SK-N-MC (cell line): Measurements from ENCODE around the gene HOXC4.

Source experiments
- DNase-seq: peaks from one replicate; pipeline ENCODE4 v3.0.0-alpha.2; 2011; ENCODE audit warnings: low read depth, low spot score
- H3K27ac ChIP-seq: fragments of 200-600 bp; sonication (generic); 2 replicates; pipeline ENCODE4 v1.5.1; 2016; ENCODE audit warnings: mixed run types
- H3K36me3 ChIP-seq: fragments of 200-600 bp; sonication (generic); 2 replicates; pipeline ENCODE4 v1.6.1; 2017; ENCODE audit warnings: antibody characterized with exemption, low read length, mixed read lengths; ENCODE audit not compliant: insufficient read depth
- H3K4me3 ChIP-seq: fragments of 200-600 bp; sonication (generic); 2 replicates; pipeline ENCODE4 v1.5.1; 2016
- H3K9ac ChIP-seq: fragments of 200-600 bp; sonication (generic); 2 replicates; pipeline ENCODE4 v1.8.0; 2017; ENCODE audit warnings: mixed run types, mixed read lengths; ENCODE audit not compliant: insufficient read length
- H3K9me3 ChIP-seq: fragments of 200-600 bp; sonication (generic); 2 replicates; pipeline ENCODE4 v1.6.1; 2017; ENCODE audit warnings: low read depth, mild to moderate bottlenecking, antibody characterized with exemption, low read length, moderate library complexity, mixed read lengths
- EZH2 ChIP-seq: fragments of 200-600 bp; sonication (generic); IDR thresholded peaks from one replicate; pipeline ENCODE4 v1.6.1; 2017; ENCODE audit warnings: antibody characterized with exemption
- FOXP2 ChIP-seq: optimal IDR thresholded peaks from 2 replicates; pipeline ENCODE3; 2011; ENCODE audit warnings: mild to moderate bottlenecking, moderate library complexity; ENCODE audit not compliant: insufficient read depth; ENCODE audit errors: extremely low read length, control extremely low read depth
- POLR2AphosphoS5 ChIP-seq: IDR thresholded peaks from 2 replicates; pipeline ENCODE4 v1.6.1; 2012; ENCODE audit warnings: mild to moderate bottlenecking, low read depth, low read length, borderline replicate concordance

HOXC4 gene

DNA sequence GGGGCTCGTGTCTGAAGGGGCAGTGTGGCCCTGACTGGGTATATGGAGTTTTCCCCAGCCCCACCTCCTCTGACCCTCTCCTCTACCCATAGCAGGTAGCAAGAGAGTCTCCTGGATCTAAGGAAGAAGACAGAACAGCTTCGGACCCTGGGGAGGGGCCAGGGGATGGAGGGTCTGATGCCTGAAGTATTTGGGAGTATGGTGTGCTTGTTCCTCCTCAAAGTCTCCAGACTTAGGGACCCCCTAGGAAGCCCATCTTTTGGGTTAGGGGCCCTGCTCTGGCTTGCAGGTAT lies 45.4 kb upstream of the HOXC4 start:
- no peaks in the 10 kb centered on the region for H3K9me3 ChIP-seq
- no peak for TF ChIP-seq EZH2
- TF ChIP-seq FOXP2 = no peak
- TF ChIP-seq POLR2AphosphoS5 = no peak
- no peaks in the 10 kb centered on the region for H3K36me3 ChIP-seq
- H3K27ac ChIP-seq = no peak overlapping the region
- DNase-seq = no peak
- H3K9ac ChIP-seq = no peak overlapping the region
- H3K4me3 ChIP-seq = no peak overlapping the region; the same call in 1 of the 2 replicates

- DNase-seq = no peak
- Histone ChIP-seq H3K9ac (peak overlapping the region; percentile 82), H3K4me3 (peak overlapping the region; percentile 88), H3K9me3 (no peaks in the 10 kb centered on the region), H3K36me3 (no peaks in the 10 kb centered on the region), H3K27ac (no peak overlapping the region; the same call in 1 of the 2 replicates)
- TF ChIP-seq POLR2AphosphoS5 (no peak), EZH2 (no peak), FOXP2 (no peak)
Observed at GRCh38 chr12:54009171-54010052, 44.2 kb upstream of the HOXC4 start.

DNA sequence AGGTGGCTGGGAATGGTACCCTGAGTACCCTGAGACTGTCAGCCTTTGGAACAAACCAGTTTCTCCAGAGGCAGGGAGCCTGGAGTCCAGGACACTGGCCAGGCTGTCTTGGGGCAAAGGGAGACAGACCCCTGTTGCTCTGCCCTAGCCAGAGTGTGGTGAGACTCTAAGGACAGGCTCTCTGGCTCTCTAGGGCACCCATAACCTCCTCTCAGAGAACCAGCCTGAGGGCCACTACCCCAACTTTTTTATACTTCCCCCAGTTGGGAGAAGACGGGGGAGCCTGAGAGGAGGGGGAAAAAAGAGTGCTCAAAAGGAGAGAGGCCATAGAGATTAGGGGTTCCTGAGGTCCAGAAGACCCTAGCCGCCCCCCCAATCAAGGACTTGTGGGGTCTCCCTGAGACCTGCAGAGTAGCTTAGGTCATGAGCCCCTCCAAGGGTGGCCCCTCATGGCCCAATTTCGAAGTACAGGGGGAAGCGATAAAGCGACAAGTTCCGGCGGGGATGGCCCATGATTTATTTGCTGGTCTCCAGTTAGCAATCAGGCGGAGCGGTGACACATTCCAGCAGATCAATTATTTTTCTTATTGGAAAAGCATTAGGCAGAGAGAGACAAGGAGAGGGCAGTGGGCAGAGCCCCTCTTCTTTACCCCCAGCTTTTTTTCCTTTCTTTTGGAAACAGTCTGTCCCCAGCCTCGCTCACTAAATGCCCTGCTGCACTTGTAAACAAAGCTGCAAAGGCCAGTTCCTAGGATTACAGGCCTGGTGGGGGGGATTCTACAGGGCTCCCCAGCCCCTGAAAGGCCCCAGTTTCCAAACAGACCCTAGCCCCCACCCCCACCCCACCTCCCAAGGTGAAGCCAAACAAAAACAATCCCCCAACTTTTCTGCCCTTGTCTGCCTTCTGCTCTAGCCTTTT lies 43.3 kb upstream of the HOXC4 start:
- Histone ChIP-seq H3K9ac (peak overlapping the region; percentile 82), H3K4me3 (peak overlapping the region; percentile 88)
- no peak for TF ChIP-seq FOXP2

DNA sequence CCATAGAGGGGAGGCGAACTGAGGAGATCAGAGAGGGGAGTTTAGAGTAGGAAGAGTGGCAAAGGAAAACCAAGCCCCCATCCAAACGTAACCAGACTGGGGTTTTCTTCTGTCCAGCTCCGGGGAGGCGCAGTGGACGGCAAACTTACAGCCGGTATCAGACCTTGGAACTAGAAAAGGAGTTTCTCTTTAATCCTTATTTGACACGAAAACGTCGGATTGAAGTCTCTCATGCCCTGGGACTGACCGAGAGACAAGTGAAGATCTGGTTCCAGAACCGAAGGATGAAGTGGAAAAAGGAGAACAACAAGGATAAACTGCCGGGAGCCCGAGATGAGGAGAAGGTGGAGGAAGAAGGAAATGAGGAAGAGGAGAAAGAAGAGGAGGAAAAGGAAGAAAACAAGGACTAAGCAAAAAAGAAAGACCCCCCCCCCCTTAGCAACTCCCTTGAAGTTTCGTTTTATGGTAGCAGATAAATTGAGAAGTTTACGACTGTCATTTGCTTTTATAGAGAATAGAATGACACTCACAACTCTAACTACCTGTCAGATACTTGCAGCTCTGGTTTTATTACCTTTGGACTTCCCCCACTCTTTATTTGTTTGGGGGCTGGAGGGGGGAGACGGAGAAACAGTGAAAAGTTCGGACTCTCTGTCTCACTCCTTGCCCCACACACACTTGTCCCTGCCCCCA lies 42.5 kb upstream of the HOXC4 start:
- peak overlapping the region; percentile 88; the same call in 1 of the 2 replicates for H3K4me3 ChIP-seq

More for the DNA sequence above, 43.3 kb upstream of the HOXC4 start:
- no peaks in the 10 kb centered on the region for H3K9me3 ChIP-seq
- DNase-seq = no peak
- H3K27ac ChIP-seq = peak overlapping the region; percentile 46; the same call in 1 of the 2 replicates
- H3K36me3 ChIP-seq = no peaks in the 10 kb centered on the region

DNA sequence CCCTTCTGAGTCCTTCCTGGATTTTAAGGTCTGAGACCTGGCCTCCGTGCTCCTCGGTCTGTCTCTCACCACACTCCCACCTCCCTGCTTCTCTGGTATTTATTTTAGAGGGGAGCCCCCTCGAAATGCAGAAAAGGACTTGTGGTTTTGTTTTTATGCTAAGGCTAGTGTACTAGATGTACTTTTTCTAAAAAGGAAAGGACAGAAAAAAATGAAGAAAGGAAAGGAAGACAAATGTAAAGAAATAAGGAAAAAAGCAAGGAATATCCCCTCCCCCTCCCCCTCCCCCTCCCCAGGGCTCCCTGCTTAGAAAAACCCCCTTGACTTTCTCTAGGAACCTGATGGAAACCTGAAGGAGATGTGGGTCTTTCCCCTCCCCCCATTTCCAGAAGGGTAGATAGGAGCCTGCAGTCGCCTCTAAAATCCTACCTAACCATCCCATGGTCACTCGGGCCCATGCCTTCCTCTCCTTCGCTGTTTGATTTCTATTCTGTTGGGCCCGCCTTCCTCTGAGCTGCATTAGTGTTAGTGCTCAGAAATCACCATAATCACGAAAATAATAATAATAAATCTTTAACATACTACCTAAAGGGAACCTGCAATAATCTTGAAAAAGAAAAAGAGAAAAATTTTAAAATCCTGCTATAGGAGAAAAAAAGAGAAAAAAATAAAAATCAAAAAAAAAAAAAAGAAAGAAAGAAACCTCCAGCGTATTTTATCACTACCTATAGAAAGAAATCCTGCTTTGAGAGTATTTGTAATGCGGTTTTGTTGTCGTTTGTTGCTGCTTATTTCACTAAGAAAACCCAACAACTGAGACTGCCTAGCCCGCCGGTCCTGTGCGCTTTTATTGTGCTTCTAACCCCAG lies 41.7 kb upstream of the HOXC4 start:
- no peak overlapping the region for H3K4me3 ChIP-seq
- TF ChIP-seq POLR2AphosphoS5 = no peak
- TF ChIP-seq EZH2 = no peak
- no peak for TF ChIP-seq FOXP2
- no peak for DNase-seq
- no peaks in the 10 kb centered on the region for H3K9me3 ChIP-seq
- H3K36me3 ChIP-seq = no peaks in the 10 kb centered on the region
- H3K27ac ChIP-seq = peak overlapping the region; percentile 76
- no peak overlapping the region for H3K9ac ChIP-seq

More for the DNA sequence above, 42.5 kb upstream of the HOXC4 start:
- TF ChIP-seq POLR2AphosphoS5 (no peak), EZH2 (no peak), FOXP2 (no peak)
- no peak for DNase-seq
- H3K27ac ChIP-seq = peak overlapping the region; percentile 46; the same call in 1 of the 2 replicates
- no peaks in the 10 kb centered on the region for H3K9me3 ChIP-seq
- H3K36me3 ChIP-seq = no peaks in the 10 kb centered on the region
- H3K9ac ChIP-seq = peak overlapping the region; percentile 28

DNA sequence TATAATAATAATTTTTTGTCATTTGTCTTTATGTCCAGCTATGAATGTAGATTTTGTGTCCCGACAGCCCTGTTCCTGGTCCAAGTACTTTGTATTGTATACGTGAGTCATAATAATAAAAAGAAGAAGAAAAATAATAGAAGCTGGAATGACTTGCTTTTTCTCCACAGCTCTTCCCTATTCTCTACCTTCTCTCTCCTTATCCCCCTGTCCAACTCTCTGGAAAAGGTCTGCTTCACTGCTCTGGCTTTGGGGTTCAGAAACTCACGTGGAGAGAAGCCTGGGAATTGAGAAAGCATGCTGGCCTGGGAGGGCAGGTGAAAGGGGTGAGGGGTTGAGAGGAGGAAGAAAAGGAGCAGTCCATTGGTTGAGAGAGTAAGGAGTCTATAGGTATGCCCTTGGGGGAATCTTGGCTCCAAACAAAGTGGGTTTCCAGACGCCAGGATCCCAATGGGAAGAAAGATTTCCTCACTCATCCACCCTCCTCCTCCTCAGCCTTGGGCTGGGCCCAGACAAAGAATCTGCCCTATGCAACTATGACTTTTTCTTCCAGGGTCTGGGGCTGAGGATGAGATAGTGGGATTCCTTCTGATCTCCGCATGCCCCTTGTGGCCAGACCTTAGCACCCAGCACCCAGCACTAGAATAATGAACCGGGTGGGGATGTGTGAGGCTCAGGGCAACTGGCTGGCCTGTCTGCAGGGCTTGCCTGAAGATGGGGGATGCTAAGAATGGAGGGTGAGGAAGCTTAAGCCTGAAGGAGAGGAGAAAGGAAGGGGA lies 40.8 kb upstream of the HOXC4 start:
- Histone ChIP-seq H3K27ac (peak overlapping the region; percentile 76), H3K9me3 (no peaks in the 10 kb centered on the region), H3K36me3 (no peaks in the 10 kb centered on the region), H3K4me3 (no peak overlapping the region), H3K9ac (no peak overlapping the region)
- DNase-seq = no peak
- no peak for TF ChIP-seq POLR2AphosphoS5
- TF ChIP-seq FOXP2 = no peak
- TF ChIP-seq EZH2 = no peak

DNA sequence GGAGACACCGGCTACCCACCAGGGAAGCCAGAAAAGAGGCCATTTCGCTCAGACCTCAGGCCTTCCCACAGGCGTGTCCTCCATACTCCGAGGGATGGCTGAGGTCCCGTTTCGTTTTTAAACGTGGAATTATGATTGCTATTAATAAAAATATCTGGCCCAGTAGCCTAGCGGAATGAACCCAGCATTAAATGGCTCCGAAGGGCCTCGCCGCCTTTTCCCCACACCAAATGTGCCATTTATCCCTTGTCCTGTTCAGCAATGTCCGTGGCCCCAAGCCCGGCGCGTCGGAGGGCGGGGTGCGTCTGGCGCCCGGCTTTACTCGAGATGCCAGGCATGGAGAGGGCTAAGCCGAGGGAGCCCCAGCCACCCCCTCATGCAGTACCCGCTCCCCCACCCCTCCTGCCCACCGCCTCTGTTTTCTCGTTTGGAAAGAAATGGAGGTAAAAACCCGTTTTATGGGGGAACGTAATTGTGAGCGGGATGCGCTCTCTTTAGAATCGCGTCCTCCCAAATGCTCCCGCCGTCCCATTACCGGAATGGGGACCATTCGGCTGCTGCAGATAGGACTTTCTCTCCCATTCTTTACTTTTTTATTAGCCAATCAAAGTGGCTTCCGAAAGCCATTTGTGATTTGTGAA lies 39.1 kb upstream of the HOXC4 start:
- Histone ChIP-seq H3K27ac (peak overlapping the region; percentile 77), H3K4me3 (no peak overlapping the region), H3K9me3 (no peaks in the 10 kb centered on the region), H3K36me3 (no peaks in the 10 kb centered on the region), H3K9ac (no peak overlapping the region)
- DNase-seq = no peak
- TF ChIP-seq EZH2 (no peak), FOXP2 (no peak), POLR2AphosphoS5 (no peak)
